ENCODE results near the gene GPR157. TPM values are rescaled to one million over a fixed set of nuclear protein-coding genes. Genes with fewer than 3 reads are reported as not detected.

GPR157 gene
- total and polyA plus RNA-seq, 10 of the 15 experiments (the other 5 are each of a cell fraction or from before 2014, with no cell fraction given) = 0.66 to 15.9 (median 3.1) TPM

GRCh38 chr1:9081473-9081872, 47.4 kb downstream of the GPR157 start:
- intact Hi-C loops (cut with micrococcal nuclease; ENCODE audit: unreplicated experiment) = loop anchor here (2.0 kb wide), 1 partner anchor 45 kb away; no protein-coding TSS in a partner anchor
- H3K27me3 ChIP-seq (replicated peaks in 1 of 2; ENCODE audit: control insufficient read depth in 2 of 2, insufficient read depth in 2 of 2, low read length in 1 of 2) = no peaks in the 10 kb centered on the region
- ChIA-PET CTCF (interaction anchor here (0.6 to 4.0 kb wide), 12 partner anchors 11 to 220 kb away, joined by 3 to 26 read pairs (median 4); no protein-coding TSS in a partner anchor), RAD21 (ENCODE audit: unreplicated experiment) (interaction anchor here (0.7 to 2.3 kb wide), 7 partner anchors 13 to 185 kb away, joined by 3 to 15 read pairs (median 5); partner anchors contain the start of gene GPR157), POLR2A (interaction anchor here (0.6 to 4.5 kb wide), 10 partner anchors 12 to 343 kb away, joined by 3 to 45 read pairs (median 5); no protein-coding TSS in a partner anchor), SMC1A (ENCODE audit: uncharacterized antibody, unreplicated experiment) (interaction anchor here (0.8 to 4.8 kb wide), 12 partner anchors 8 to 154 kb away, joined by 3 to 59 read pairs (median 8); partner anchors contain the start of gene SLC2A5)
- no peak overlapping the region for H2AFZ ChIP-seq (ENCODE audit: control insufficient read depth, low read depth, low read length)
- ATAC-seq (peak; percentile 8; the same call in 1 of the 3 replicates), FAIRE-seq (no peak), DNase-seq (ENCODE audit: low read depth, low spot score) (no peak)
- 50% methylated on average over 3 of the region's 3 CpGs for WGBS (ENCODE audit: insufficient coverage, insufficient replicate concordance, low lambda C conversion rate, missing lambda C conversion rate)
- H3K4me2 ChIP-seq (ENCODE audit: control insufficient read depth, insufficient read depth) = no peak overlapping the region
- no peaks in the 10 kb centered on the region for H3K36me3 ChIP-seq (ENCODE audit: control insufficient read depth in 2 of 2, insufficient read depth in 2 of 2, low read length in 1 of 2)
- H3K4me3 ChIP-seq = no peak overlapping the region
- peaks cover 46% of the 10 kb centered on the region for H3K4me1 ChIP-seq (ENCODE audit: control insufficient read depth, insufficient read depth, low read length)
- peak overlapping the region; percentile 92 for H3K27ac ChIP-seq (ENCODE audit: control insufficient read depth, insufficient read depth)
- in situ Hi-C loops (cut with MboI) = no loop called here
- no TSS peak for BruUV-seq (replicated peaks)
- no peaks in the 10 kb centered on the region for H4K20me1 ChIP-seq (ENCODE audit: control insufficient read depth, insufficient read depth)
- TF ChIP-seq POU2F2 (IDR thresholded peaks at IDR 0.05; ENCODE audit: borderline replicate concordance, low read depth, low read length) = 0 out of 3 replicates have a peak, but pooled peaks have one; percentile 52
- TF ChIP-seq ELK1 (IDR thresholded peaks at IDR 0.05; ENCODE audit: low read depth, low read length) = no peak
- TF ChIP-seq IKZF2 (IDR thresholded peaks at IDR 0.05) = 0 out of 4 replicates have a peak, but pooled peaks of 1 of the 2 experiments have one; percentile 15
- H3K9ac ChIP-seq (ENCODE audit: control insufficient read depth, insufficient read depth, low read length) = no peak overlapping the region
- H3K9me3 ChIP-seq (replicated peaks; ENCODE audit: control insufficient read depth, insufficient read depth, low read length) = peaks cover 3% of the 10 kb centered on the region
- no peaks in the 10 kb centered on the region for H3K79me2 ChIP-seq (ENCODE audit: control insufficient read depth, insufficient read depth, low read length)
